Activated CD4-positive, CD25-positive, alpha-beta regulatory T cell treated with anti-CD3 and anti-CD28 coated beads, Interleukin-2, amount 50 U/mL, for 24 hours (primary cell): Measurements from ENCODE around the gene PEX26.
A peak's percentile ranks its signal among the peaks of the same experiment; 100 is the strongest.
"Not testable (repeated sequence)": the region's sequence is repeated elsewhere in the genome, so short reads cannot be mapped to it uniquely, and the experiment has no call there.

Experiments
- ATAC-seq, 2 donors: fragments of 150-1000 bp; cut with Tn5 transposase; one replicate each; pipeline ENCODE4 v1.10.0; 2021; ENCODE audit warnings: mild to moderate bottlenecking in 1 of 2, moderate library complexity in 1 of 2

PEX26 gene

DNA sequence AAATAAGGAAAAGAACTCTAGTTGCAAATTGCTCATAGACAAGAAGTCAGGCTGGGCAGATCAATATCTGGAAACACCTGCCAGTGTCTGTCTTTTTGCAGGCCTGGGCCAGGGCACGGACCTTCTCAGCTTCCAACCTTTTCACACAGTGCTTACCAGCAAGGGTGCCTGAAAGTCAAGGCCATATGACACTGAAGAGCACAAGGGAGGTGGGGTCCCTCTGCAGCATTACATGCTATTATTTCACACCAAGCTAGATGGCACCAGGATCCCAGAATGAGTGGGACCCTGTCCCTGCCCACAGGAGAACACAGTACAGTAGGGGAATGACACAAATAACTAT lies 5.9 kb upstream of the PEX26 start:
- no peak for ATAC-seq

GRCh38 chr22:18073467-18073866 lies 4.3 kb upstream of the PEX26 start:
- no peak for ATAC-seq

DNA sequence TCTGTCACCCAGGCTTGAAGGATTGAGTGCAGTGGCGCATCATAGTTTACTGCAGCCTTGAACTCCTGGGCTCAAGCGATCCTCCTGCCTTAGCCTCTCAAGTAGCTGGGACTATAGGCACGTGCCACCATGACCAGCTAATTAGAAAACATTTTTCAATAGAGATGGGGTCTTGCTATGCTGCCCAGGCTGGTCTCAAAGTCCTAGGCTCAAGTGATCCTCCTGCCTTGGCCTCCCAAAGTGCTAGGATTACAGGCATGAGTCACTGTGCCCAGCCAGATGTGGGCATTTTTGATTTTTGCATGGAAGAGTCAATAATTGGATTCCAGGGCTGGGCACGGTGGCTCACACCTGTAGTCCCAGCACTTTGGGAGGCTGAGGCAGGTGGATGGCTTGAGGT lies 3.9 kb upstream of the PEX26 start:
- not testable (repeated sequence) for ATAC-seq

GRCh38 chr22:18075101-18075719 lies 2.6 kb upstream of the PEX26 start:
- no peak for ATAC-seq

DNA sequence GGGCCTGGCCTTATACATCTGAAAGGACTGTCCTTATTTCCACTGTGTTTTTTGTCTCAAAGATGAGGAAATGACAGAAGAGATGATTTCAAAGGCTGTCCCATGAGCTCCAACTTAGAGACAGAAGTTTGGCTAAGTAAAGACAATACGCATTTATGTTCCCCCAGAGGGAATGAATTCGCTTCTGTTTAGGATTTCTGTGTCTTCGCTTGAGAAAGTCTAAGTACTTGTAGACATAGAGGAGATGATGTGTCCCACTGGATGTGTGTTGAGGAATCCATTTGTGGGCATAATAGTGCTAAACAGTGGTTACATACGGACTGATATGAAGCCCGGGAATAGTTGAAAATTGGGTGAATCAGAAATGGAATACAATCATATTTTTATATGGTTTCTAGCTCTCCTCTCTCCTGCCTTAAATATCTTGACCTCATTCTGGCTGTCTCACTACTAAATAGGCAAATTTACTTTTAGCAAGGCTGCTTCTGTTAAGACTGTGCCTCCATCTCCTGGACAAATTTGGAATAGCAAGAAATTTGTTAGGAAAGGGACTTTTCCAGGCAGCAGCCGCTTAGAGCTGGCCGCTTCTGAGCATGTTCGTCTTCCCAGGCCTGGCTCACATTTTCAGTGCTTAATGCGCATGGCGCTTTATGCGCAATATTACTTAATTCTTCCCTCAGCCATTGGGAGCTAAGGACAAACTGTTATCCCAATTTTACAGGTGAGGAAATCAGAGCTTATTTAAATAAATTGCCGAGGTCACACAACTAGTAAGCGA lies 1.9 kb upstream of the PEX26 start:
- no peak for ATAC-seq

DNA sequence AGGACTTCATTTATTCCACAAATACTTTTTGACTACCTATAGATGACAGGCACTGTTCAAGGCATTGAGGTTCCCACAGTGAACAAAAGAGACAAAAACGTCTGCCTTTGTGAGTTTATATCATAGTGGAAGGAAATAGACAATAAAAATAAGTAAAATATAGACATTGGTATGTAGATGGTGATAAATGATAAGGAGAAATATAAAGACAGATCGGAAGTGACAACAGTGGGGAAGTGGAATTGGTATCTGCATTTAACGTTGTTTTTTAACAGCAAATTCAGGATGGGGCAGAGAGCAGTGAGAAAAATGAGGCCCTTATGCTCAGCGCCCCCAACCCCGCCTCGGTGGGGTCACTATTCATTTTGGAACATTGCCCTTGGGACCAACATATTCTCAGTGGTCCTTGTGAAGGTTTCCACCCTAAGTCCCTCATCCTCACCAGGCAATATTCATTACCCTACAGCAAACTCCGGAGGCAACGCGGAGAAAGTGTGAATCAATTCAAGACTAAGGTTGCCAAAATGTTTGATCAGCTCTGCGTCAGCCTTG lies 627 bp upstream of the PEX26 start:
- ATAC-seq: peak in 1 of 2 donors; percentile 28

DNA sequence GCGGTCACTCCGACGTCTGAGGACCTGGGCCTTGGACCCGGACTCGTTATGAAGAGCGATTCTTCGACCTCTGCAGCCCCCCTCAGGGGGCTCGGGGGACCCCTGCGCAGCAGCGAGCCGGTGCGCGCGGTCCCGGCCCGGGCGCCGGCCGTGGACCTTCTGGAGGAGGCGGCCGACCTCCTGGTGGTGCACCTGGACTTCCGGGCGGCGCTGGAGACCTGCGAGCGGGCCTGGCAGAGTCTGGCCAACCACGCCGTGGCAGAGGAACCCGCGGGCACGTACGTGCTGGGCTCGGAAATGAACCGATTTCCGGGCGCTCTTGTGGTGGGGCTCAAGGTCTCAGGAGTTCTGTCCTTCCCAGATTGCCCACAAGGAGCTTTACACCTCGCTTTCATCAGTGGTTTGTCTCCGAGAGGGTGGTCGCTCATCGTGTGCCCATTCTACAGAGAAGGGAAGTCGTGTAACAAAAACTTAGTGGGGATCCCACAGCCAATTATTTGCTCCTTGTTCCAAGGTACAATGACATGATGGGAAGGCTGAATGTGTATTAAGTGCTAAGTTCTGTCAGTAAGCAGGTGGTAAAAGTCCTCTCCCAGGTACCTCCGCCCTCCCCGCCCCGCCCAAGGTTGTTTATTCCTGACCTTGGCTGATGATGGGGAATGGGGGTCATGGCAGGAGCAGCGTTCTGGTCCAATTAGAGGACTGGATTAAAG lies 695 bp downstream of the PEX26 start:
- ATAC-seq: peak; percentile 7 to 16

DNA sequence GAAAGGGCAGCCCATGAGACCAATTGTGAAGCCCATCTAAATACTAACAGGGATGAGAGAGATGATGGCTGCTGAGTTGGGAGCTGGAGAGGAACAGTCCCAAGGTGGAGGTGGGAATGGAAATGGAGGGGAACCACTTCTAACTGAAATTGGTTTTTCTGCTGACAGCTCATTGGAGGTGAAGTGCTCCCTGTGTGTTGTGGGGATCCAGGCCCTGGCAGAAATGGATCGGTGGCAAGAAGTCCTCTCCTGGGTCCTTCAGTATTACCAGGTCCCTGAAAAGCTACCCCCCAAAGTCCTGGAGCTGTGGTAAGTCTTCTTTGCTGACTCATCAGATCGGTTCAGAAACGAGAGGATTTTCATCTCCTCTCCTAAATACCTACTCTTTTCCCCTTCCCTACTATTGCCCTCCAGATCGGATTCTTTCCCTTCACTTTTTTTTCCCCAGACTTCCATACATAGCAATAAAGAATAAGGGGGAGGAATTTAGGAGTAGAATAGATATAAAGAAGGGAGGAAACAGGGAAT lies 2.0 kb downstream of the PEX26 start:
- no peak for ATAC-seq

DNA sequence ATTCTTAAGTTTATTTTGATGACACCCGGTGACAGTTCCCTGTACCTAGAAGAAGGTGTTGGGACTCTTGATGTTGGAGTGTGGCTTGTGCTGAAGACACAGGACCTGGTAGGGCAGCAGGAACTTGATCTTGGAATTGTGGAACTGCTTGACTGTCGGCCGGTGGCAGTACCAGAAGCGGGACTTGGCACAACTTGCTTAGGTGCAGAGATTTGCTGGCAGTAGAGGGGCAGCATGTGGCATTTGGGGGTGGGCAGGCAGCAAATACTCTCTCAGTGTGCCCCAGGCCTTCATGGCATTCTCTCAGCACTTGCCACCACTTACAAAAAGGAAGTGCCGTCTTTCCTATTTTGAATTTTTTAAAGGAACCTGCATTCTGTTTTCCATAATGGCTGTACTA lies 3.6 kb downstream of the PEX26 start:
- ATAC-seq: no peak

DNA sequence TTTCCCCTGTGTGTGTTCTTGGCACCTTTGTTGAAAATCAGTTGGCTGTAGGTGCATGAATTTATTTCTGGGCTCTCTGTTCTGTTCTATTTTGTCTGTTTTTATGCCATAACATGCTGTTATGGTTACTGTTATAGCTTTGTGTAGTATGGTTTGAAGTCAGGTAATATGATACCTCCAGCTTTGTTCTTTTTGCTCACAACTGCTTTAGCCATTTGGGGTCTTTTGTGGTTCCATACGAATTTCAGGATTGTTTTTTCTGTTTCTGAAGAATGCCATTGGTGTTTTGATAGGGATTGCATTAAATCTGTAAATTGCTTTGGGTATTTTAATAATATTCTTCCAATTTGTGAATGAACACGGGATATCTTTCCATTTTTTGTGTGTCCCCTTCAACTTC lies 4.7 kb downstream of the PEX26 start:
- no peak for ATAC-seq

DNA sequence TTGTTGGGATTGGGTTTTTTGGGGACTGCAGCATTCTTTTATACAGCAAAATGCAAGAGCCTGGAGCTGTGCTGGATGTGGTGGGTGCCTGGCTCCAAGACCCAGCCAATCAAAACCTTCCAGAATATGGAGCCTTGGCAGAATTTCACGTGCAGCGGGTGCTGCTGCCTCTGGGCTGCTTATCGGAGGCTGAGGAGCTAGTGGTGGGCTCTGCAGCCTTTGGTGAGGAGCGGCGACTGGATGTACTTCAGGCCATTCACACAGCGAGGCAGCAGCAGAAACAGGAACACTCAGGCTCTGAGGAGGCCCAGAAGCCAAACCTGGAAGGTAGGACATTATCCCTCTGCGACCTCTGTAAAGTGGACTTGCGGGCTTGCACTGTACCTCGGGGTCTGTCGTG lies 5.6 kb downstream of the PEX26 start:
- no peak for ATAC-seq

- ATAC-seq: no peak
These were observed 7.4 kb downstream of the PEX26 start for GRCh38 chr22:18085188-18085587.

DNA sequence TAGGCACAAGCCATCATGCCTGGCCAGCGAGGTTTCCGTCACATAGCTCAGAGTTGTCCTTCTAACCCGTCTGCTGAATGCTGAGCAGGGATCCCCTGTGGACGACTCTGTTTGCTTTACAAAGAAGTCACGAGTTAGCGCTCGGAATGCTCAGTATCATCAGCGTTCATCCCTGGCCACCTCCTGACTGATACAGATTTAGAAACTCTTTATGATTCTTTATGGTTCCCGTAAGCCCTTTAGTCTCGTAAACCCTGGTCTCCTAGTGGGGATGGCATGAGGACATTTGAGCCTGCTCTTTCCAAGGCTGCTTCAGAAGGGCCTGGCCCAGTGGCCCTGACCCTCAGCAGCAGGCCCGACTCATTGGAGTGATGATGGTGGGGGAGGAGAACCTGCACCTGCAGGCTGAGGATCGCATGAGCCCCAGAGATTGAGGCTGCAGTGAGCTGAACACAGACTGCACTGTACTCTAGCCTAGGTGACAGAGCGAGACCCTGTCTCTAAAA lies 9.6 kb downstream of the PEX26 start:
- no peak for ATAC-seq

- no peak for ATAC-seq
These were observed 11.2 kb downstream of the PEX26 start for GRCh38 chr22:18088825-18089568.

DNA sequence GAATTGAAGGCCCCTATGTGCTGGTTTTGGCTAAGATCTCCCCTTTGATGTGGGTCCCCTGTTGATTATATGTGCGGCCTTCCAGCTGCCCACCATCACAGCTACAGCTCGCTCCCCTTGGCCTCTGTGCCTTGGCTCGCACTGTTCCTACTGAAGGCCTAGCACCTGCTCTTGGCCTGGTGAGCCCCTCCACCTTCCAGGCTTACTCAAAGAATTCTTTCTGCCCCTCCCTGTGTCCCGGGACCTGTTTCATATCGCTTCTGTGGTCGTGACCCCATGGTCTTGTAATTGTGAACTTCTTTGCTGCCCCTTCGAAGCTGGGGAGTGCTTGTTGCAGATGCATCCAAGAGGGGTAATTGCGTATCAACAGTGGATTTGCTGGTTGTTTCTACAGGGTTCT lies 12.5 kb downstream of the PEX26 start:
- ATAC-seq: no peak

DNA sequence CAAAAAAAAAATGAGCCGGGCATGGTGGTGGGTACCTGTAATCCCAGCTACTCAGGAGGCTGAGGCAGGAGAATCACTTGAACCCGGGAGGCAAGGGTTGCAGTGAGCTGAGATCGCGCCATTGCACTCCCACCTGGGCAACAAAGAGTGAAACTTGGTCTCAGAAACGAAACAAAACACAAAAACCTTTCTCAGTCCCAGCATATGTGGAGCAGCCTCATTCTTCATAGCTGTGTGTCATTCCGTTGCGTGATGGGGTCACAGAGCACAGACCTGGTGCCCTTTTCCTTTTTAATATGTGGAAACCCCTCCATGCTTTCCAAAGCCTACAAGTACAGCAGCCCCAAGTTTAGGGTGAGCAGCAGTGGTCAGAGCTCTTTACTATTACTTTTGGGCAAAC lies 13.7 kb downstream of the PEX26 start:
- peak; percentile 32 to 48 for ATAC-seq

DNA sequence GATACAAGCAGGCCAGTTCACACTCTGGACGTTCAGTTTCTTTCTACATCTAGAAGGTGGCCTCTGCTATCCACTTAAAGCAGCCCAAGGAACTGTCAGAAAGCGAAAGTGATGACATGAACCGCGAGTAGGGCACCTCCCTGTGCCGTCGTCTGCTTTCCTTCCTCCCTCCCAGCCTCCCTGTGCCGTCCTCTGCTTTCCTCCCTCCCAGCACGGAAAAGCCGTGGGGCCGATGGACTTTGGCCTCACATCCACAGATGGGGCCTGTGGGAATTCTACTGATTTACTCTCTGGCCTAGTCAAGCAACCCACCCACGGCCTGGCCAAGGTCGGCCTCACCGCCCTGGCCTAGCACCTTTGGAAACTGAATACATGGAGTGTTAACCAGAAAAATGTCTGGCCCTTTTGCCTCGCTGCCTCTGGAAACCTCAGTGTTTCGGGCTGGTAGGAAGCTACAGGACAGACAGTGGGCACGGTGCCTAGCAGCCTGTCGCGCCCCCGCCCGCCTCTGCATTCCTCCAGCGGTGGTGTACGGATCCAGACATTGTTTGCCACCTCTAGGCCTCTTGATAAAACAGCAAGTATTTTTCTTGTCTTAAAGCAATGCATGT lies 14.2 kb downstream of the PEX26 start:
- peak; percentile 25 to 44 for ATAC-seq

DNA sequence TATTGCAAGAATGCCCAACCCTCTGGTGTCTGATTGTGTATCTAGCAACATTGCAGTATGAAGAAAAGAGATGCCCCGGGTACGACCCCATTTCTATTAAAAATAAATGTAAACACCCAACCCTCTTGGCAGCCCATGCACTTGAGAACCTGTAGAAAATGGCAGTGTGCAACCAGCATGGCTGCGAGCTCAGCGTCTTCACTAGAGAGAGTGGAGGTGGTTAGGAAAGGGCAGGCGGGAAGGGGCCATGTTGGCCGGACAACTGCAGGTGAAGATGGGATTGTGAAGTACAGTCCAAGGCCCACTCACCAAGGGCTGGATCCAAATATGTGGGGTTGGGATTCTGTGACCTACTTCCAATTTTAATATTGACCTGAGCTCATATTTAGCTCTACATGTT lies 15.9 kb downstream of the PEX26 start:
- ATAC-seq: no peak

- ATAC-seq: no peak
These were observed 17.5 kb downstream of the PEX26 start for GRCh38 chr22:18095101-18095805.

GRCh38 chr22:18096823-18097222 lies 19.0 kb downstream of the PEX26 start:
- ATAC-seq: peak; percentile 17 to 83

GRCh38 chr22:18100781-18101180 lies 23.0 kb downstream of the PEX26 start:
- ATAC-seq: no peak
